GM13977 (cell line): ENCODE results near the gene ZBED4.

ENCODE experiments used
- DNase-seq: peaks from one replicate; pipeline ENCODE4 v3.0.0; 2012; ENCODE audit warnings: low spot score
- in situ Hi-C: fragments of 300-500 bp; cut with MboI; formaldehyde crosslinking; loops from one replicate; pipeline ENCODE4 v1.12.0; 2022; ENCODE audit warnings: low sequenced_read_pairs, low pct_unique_long_range_greater_than_20kb, mixed read lengths, inconsistent platforms; ENCODE audit not compliant: unreplicated experiment
- TF ChIP-seq, protein P1 (sequence below): IDR thresholded peaks from 2 replicates; pipeline ENCODE4 v1.5.1; 2012; ENCODE audit warnings: mild to moderate bottlenecking, control low read depth; ENCODE audit not compliant: insufficient read depth; ENCODE audit errors: extremely low read depth, missing control alignments

The ZBED4 gene

DNA sequence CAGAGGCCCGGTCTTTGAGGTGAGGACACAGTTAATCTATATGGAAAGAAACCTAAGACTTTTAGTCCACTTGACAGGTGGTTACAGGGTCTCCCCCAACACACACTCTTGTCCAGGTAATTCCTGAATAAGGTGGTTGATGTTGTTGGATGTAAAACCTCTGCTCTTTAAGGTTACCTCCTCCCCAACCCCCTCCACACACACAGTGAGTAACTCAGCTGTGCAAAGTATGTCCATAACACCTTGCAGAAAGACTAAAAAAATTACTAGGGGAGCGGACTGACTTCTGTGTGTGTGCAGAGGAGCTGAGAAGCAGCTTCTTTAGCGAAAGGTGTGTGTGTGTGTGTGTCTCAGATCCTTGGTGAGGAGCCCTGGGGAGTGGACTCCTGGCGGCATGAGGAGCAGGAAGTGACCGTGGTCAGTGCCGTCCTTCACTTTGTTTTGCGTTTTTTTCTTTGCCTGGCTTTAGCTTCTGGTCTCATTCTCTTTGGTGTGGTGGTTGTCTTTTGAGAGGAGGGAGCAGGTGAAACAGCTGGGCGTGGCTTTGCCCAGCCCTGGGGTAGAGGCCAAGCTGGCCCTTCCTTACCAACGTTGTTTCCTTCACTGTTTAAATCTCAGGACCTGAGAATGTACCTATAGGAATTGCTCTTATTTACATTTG, 1.7 kb downstream of the ZBED4 start:
- in situ Hi-C loops: no loop called here
- DNase-seq: no peak
- TF ChIP-seq, protein P1, sequence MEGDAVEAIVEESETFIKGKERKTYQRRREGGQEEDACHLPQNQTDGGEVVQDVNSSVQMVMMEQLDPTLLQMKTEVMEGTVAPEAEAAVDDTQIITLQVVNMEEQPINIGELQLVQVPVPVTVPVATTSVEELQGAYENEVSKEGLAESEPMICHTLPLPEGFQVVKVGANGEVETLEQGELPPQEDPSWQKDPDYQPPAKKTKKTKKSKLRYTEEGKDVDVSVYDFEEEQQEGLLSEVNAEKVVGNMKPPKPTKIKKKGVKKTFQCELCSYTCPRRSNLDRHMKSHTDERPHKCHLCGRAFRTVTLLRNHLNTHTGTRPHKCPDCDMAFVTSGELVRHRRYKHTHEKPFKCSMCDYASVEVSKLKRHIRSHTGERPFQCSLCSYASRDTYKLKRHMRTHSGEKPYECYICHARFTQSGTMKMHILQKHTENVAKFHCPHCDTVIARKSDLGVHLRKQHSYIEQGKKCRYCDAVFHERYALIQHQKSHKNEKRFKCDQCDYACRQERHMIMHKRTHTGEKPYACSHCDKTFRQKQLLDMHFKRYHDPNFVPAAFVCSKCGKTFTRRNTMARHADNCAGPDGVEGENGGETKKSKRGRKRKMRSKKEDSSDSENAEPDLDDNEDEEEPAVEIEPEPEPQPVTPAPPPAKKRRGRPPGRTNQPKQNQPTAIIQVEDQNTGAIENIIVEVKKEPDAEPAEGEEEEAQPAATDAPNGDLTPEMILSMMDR: no peak

DNA sequence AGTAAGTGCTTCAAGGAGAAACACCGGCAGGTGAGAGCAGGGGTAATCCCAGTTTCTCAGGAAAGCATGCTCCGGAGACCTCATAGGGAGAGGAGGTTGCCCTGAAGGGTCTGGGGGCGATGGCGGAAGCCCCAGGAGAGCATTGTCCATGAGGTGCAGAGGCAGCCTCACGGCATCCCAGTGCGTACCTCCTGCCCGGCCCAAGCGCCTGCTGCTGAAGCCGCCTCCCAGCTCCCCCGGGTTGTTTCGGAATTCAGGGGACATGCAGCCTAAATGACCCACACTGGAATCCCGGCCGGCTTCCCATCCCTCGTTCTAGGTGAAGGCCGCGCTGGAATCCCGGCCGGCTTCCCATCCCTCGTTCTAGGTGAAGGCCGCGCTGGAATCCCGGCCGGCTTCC, 2.7 kb downstream of the ZBED4 start:
- TF ChIP-seq, protein P1: no peak
- no peak for DNase-seq
- in situ Hi-C loops: no loop called here

DNA sequence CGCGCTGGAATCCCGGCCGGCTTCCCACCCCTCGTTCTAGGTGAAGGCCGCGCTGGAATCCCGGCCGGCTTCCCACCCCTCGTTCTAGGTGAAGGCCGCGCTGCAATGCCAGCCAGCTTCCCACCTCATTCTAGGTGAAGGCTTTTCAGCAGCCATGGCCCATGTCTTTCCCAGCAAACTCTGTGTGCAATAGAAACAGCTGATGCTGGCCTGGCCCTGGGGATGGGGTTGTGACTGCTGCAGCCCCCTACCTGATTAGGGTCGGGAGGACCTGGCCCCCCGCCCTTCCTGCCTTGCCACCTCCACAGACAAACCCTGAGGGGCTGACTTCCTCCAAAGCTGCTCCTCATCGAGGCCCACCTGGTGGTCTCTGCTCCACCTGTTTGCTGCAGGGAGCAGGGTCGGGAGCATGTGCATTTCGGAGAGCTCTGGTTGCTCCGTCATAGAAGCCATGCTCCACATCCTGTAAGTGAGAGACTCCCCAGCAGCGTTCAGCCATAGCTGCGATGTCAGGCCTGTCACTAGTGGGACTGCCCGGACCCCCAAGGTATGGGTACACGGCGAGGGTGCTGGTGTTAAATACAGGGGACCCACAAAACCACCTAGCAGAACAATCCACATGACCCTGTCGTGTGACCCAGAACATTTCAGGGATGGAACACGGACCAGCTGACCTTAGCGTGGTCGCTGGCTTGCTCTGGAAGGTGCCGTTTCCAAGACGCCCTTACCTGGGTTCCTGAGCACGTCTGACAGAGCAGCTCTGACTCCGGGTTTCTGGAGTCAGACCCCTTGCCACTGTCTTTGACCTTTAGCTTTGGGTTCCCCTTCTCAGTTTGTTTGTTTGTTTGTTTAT, 3.3 kb downstream of the ZBED4 start:
- DNase-seq: no peak
- TF ChIP-seq, protein P1: no peak
- in situ Hi-C loops: no loop called here

DNA sequence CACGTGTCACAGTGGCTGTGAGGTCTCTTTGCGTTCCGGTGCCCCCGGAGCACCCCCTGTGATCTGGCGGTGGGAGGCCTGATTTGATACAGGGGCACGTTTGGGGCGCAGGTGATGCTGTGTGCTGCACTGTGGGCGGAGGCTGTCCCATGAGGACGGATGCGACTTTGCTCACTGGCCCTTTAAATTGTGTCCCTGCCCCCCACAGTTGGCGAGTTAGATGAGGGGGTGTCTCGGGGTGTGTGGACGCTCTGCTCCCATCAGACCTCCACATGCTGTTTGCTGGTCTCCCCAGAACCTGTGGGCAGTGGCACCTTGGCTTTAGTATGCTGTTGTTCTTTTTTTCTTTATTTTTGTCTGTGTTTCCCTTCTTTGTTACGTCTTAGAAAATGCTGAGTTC, 5.2 kb downstream of the ZBED4 start:
- TF ChIP-seq, protein P1: no peak
- DNase-seq: no peak
- in situ Hi-C loops: no loop called here

DNA sequence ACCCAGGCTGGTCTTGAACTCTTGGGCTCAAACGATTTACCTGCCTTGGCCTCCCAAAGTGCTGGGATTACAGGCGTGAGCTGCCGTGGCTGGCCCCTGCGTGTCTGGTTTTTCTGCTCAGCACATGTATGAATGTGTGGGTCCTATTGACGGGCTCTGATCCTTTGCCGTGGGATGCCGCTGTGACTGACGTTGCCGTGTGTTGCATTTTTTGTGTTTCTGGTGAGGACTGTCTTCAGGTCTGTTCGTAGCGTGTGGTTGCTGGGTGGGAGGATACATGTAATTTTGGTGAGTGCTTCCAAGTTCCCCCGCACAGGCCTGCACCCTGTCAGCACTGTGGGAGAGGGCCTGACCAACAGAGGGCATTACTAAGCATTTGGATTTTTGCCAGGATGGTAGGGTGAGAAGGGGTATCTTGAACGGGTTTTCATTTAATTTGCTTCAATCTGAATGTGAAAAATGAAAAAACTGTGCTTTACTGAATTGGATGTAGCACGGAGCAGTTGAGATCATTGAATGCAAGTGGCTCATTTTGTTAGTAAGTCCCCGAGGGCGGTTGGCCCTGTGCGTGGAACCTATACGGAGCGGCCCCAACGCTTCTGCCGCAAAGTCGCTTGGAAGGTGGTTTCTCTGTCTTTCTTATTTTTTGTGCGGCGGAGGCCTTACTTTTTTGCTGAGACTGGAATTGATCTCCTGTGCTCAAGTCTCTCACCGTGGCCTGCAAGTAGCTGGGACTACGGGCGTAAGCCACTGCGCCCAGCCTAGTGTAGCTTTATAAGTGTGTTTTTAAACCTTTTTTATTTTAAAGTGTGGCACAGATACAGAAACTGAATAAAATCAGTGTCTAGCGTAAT, 8.2 kb downstream of the ZBED4 start:
- in situ Hi-C loops: no loop called here
- no peak for DNase-seq
- TF ChIP-seq, protein P1: no peak

DNA sequence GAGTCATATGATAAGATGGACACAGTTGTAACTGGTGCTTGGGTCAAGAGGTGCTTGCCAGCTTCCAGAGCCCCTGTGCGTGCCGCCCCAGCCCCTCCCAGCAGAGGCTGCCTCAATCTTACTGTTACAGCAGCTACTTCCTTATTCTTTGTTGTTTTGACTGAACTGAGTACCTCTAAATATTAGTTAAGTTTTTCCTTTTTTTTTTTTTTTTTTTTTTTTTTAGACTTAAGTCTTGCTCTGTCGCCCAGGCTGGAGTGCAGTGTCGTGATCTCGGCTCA, 8.8 kb downstream of the ZBED4 start:
- in situ Hi-C loops: no loop called here
- no peak for DNase-seq
- TF ChIP-seq, protein P1: no peak
